Suppressor macrophage (primary cell): ENCODE data around the gene TMEM179.
A peak's percentile ranks its signal among the peaks of the same experiment; 100 is the strongest.
"Not testable (repeated sequence)": the region's sequence is repeated elsewhere in the genome, so short reads cannot be mapped to it uniquely, and the experiment has no call there.

ENCODE experiments used
- DNase-seq, 4 experiments: peaks; one replicate each; pipeline ENCODE4 v3.0.0-alpha.2; 2020 to 2022
- total RNA-seq, 17 experiments: gene quantifications; one replicate each; lab custom pipeline; 2026; ENCODE audit warnings: mixed read lengths in 6 of 17, inconsistent platforms in 3 of 17; lab: John Stamatoyannopoulos, UW

TMEM179 gene
- 0 to 3.0 (median 0) reads per million in 17 experiments for total RNA-seq

GRCh38 chr14:104604458-104605449 lies at the start of gene TMEM179:
Gene TMEM179, minus strand, starts transcription at chr14:104604772. Its CDS starts 31 bp downstream, at chr14:104604741.
- peak in 2 of 4 experiments; percentile 15 to 41 for DNase-seq

GRCh38 chr14:104654119-104654518 lies 49.5 kb upstream of the TMEM179 start:
- DNase-seq, result no peak

DNA sequence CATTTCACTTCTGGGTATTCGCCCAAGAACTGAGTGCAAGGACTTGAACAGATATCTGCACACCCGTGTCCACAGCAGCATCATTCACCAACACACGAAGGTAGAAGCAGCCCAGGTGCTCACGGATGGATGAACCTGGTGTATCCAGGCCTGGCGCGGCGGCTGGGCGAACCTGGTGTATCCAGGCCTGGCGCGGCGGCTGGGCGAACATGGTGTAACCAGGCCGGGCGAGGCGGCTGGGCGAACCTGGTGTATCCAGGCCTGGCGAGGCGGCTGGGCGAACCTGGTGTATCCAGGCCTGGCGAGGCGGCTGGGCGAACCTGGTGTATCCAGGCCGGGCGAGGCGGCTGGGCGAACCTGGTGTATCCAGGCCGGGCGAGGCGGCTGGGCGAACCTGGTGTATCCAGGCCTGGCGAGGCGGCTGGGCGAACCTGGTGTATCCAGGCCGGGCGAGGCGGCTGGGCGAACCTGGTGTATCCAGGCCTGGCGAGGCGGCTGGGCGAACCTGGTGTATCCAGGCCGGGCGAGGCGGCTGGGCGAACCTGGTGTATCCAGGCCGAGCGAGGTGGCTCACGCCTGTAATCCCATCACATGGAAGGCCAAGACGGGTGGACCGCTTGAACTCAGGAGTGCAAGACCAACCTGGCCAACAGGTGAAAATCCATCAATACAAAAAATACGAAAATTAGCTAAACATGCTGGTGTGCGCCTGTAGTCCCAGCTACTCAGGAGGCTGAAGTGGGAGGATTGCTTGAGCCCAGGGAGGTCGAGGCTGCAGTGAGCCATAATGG lies 48.8 kb upstream of the TMEM179 start:
- not testable (repeated sequence) for DNase-seq

DNA sequence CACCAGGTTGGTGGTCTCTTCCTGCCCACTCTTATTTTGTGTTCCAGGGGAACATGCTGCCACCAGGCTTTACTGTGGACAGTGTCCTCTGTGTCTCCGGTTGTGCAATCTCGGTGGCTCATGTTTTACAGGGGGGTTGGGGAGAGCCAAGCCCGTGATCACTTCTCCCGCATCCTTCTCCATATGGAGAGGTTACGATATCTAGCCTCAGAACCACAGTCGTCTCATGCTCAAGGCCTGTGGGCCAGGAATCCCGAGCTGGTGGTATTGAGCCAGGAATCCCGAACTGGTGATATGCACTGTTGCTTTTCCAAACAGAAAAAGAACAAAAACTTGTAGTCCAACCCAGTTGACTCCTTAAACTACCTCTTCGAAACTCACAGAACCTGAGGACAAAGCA lies 47.8 kb upstream of the TMEM179 start:
- DNase-seq, result no peak

GRCh38 chr14:104651876-104652260 lies 47.3 kb upstream of the TMEM179 start:
- no peak for DNase-seq

DNA sequence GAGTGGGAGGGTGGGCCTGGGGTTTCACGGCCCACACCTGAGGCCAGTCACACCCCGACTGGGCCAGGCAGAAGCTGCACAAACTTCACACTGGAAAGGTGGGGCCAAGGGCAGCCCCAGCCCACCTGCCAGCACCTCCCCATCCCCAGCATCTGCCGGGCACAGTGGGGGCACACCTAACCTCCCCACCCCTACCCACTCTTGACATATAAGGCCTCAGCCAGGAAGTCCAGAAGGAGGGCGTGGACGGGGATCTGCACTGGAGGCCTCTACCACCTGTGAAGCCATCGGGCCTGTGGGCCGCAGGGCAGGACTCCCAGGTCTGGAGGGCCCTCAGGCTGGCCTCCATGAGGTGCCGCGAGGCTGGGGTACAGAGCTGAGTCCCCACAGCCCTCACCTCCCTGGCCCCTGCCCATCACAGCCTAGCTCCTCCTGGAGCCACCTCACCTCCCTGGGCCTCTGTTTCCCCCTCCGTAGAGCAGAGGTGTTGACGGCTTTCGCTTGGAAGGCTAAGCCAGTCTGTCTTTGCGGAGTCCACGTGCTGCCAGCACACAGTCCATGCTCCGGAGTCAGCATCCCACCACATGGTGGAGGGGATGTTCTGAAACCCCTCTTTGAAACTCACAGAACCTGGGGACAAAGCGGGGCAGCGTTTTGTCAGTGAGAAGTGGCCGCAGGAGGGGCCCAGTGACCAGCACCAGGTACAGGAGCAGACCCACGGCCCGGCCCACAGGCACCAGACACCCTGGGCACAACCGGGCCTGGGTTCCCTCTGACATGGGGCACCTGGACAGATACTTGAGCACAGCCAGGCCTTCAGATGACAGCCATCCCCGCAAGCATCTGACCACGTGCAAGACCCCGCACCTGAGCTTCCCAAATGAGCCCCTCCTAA lies 46.7 kb upstream of the TMEM179 start:
- no peak for DNase-seq

- peak; percentile 47 to 75 (median 62) for DNase-seq
These were observed 45.7 kb upstream of the TMEM179 start for GRCh38 chr14:104650057-104650980.

- DNase-seq, result peak in 2 of 4 experiments; percentile 59 to 73
These were observed 43.0 kb upstream of the TMEM179 start for GRCh38 chr14:104647467-104648043.

DNA sequence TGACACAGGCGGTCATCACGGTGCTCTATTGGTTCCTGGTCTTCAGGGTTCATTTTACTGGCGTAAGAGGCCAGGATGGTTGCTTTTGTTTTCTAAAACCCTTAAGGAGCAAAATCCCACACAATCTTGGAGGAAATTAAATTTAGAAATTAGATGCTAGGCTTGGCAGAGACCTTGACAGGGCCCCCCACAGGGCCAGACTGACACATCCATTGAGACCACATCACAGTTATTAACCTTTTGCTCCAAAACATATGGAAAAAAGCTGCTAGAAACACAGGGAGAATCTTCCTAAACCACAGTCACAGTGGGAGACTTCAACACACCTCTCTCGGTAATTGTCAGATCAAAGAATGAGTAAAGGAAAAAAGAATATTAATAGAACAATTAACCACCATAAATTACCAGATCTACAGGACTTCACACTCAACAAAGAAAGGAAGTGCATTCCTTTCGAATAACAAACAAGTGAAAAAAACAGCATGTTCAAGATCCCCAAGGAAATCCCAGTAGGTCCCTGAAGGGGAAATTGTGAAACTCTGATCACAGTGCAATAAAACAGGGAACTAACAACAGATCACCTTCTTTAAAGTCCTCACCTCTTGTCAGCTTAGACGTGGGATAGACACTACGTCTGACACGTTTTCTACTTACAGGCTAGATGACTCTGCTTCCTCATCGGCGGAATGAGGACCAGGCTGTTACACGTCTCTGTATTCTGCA lies 40.2 kb upstream of the TMEM179 start:
- peak in 2 of 4 experiments; percentile 17 to 35 for DNase-seq

- DNase-seq, result no peak
These were observed 39.6 kb upstream of the TMEM179 start for GRCh38 chr14:104644091-104644635.

GRCh38 chr14:104643306-104643705 lies 38.7 kb upstream of the TMEM179 start:
- no peak for DNase-seq

GRCh38 chr14:104642540-104642868 lies 37.9 kb upstream of the TMEM179 start:
- no peak for DNase-seq

GRCh38 chr14:104641753-104642539 lies 37.4 kb upstream of the TMEM179 start:
- peak in 2 of 4 experiments; percentile 22 to 48 for DNase-seq

DNA sequence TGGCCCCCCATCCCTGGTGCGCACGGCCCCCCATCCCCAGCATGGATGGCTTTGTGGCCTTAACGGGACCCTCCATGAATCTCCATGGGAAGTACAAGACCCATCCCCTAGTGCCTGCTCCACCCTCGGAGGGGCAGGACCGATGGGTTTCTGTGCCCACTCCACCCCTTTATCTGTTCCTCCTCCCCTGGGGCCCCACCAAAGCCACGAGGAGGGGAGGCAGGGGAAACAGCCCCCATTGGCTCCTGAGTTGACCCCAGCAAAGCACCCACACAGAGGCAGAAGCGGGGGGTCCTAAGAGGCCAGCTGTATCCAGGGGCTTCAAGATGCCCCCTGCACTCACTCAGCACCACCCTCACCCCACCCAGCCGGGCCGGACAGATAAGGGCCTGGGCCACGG lies 36.1 kb upstream of the TMEM179 start:
- no peak for DNase-seq

DNA sequence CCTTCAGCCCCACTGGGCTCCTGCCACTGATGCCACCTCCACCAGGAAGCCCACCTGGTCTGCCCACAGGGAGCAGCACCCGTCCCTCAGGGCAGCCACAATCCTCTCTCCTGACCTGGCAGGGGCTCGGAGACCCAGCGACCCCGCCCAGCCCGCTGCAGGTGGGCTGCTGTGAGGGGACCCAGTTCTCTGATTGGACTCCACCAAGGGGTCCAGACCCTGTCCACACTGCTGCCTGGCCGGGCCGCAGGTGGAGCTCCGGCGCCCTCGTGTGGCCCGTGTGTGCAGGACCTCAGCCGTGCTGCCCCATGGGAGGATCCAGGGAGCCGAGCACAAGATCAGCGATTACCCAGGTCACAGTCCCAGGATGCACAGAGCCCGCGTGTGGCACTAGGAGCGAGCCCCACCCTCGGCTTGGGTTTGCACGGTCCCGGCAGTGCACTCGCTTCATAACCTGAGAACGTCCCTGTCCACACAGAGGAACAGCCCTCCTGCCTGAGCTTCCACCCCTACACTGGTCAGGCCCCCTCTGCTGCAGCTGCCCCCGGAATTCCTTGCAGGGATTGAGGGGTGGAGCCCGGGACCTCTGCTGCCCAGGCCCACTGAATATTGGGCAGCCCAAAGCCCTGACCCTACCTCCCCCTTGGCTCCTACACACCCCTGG lies 35.4 kb upstream of the TMEM179 start:
- peak; percentile 65 to 86 (median 78) for DNase-seq

DNA sequence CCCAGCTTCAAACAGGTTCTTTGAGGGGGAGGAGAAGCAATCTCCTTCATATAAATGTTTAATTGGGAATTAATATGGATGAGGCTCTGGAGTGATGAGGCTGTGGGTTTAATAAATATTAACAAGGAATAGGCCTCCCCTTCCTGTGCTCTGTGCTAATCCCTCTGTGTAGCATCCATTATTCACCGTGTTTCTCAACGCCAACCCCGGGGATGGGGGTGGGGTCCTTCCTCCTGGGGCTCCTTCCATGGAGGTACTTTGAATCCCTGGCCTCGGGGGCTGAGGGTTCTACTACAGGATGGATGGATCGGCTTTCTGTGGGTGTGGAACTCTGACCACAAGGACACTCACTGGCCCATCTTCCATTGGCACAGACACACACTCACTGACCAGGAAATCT lies 34.9 kb upstream of the TMEM179 start:
- DNase-seq, result no peak

DNA sequence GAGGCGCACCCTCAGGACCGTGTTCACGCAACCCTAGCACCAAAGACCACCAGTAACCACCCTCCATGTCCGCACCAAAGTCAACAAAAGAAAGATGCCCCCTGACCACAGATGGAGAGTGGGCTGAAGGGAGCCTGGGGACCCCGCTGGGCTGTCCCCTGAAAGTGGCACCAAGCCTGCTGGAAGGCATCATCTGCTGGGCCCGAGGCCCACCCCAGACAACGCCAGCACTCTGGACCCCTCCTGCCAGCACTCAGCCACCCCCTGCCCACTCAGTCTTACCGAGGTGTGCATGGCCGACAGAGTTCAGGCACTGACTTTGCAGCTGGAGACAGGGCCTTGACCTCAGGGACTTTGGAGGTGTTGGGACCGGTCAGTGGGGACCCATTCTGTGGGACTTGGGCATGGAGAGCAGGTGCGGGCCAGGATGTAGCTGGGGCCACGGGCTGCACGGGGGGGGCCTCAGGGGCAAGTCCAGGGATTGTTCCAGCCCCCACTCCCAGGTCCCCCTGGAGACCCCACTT lies 34.4 kb upstream of the TMEM179 start:
- no peak for DNase-seq

GRCh38 chr14:104638190-104638589 lies 33.6 kb upstream of the TMEM179 start:
- no peak for DNase-seq
